Glomerular visceral epithelial cell (primary cell): Measurements from ENCODE around the gene ORAI1.
"Not testable (repeated sequence)": the region's sequence is repeated elsewhere in the genome, so short reads cannot be mapped to it uniquely, and the experiment has no call there.

ENCODE experiments used
- DNase-seq: peaks from one replicate; pipeline ENCODE4 v3.0.0-alpha.2; 2016; ENCODE audit errors: extremely low spot score

The ORAI1 gene

GRCh38 chr12:121603581-121603980, 22.7 kb upstream of the ORAI1 start:
- DNase-seq: no peak

DNA sequence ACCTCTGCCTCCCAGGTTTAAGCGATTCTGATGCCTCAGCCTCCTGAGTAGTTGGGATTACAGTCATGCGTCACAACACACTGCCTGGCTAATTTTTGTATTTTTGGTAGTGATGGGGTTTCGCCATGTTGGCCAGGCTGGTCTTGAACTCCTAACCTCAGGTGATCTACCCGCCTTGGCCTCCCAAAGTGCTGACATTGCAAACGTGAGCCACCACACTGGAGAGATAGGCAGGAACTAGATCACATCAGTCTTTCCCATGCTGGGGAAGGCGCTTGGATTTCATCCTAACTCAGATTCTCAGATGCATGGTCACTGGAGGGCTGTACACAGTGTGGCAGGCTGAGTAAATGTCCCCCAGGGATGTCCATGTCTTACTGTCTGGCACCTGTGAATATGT, 18.0 kb upstream of the ORAI1 start:
- DNase-seq: no peak

DNA sequence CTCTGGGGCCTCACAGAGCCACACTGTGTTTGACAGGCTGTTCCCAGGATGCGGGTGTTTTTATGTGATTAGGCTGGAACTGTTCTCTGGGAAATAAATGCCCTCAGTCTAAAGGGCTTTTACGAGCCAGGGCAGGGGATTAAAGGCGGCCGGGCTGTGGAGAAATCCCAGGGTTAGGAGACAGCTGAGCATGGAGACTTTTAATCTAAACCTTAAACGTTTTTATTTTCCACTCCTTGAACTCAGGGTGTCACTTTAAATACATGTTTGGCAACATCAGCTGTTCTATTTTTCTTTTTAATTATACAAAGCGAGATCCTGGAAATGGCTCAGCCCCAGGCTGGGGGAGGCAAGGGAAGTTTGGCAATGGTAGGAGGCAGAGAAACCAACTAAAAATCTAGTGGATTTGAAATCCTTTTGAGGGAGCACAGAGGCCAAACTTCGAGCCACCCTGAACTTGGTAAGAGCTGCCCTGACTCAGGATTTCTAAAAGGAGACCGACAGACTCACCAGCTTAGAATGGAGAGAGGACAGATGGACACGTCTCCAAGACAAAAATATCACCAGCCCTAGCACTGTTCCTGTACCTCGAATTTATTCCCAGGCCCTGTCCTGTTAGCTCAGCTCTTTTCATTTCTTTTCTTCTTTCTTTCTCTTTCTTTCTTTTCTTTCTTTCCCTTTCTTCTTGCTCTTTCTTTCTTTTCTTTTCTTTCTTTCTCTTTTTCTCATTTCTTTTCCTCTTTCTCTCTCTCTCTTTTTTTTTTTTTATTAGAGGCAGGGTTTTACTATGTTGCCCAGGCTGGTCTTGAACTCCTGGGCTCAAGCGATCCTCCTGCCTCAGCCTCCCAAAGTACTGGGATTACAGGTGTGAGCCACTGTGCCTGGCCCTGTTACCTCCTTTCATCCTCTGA, 15.8 kb upstream of the ORAI1 start:
- DNase-seq: no peak

DNA sequence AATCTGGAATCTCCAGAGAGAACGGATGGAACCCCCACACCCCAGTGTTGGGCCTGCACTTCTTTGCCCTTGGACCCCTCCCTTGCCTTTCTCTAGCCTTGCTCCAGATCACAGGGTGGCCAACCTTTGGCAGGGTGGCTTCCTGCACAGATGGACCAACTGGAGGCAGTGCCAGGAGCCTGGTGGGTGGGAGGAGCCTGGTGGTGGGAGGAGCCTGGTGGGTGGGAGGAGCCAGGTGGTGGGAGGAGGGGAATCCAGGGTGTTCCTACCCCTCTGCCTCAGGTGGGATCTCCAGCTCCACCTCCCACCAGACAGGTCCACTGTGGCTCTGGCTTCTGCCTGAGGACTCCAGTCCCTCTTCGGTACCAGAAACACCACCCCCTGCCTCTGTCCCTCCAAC, 15.0 kb upstream of the ORAI1 start:
- no peak for DNase-seq

DNA sequence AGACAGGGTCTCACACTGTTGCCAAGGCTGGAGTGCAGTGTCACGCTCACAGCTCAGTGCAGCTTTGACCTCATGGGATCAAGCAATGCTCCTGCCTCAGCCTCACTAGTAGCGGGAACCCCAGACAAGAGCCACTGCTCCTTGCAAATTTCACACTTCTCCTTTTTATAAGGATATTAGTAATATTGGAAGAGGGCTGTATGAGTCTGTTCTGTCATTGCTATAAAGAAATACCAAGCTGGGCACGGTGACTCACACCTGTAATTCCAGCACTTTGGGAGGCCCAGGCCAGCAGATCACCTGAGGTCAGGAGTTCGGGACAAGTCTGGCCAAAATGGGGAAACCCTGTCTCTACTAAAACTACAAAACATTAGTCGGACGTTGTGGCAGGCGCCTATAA, 12.9 kb upstream of the ORAI1 start:
- no peak for DNase-seq

GRCh38 chr12:121614872-121615467, 11.4 kb upstream of the ORAI1 start:
- DNase-seq: no peak

DNA sequence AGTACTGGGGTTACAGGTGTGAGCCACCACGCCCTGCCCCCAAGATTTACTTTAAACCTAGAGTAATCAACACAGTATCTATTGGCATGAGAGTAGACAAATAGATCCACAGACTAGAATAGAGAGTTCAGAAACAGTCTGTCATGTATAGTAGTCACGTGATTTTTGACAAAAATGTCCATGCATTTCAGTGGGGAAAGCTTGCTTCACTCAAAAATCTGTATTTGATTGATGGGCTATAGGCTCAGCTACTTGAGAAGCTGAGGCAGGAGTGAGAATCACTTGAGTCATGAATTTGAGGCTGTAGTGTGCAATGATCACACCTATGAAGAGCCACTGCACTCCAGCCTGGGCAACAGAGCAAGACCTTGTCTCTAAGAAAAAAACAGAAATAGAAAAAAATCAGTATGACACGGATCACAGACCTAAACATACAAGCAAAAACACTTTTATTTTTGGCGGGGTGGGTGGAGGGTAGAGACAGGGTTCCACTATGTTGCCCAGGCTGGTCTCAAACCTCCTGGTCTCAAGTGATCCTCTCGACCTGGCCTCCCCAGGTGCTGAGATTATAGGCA, 7.6 kb upstream of the ORAI1 start:
- no peak for DNase-seq

DNA sequence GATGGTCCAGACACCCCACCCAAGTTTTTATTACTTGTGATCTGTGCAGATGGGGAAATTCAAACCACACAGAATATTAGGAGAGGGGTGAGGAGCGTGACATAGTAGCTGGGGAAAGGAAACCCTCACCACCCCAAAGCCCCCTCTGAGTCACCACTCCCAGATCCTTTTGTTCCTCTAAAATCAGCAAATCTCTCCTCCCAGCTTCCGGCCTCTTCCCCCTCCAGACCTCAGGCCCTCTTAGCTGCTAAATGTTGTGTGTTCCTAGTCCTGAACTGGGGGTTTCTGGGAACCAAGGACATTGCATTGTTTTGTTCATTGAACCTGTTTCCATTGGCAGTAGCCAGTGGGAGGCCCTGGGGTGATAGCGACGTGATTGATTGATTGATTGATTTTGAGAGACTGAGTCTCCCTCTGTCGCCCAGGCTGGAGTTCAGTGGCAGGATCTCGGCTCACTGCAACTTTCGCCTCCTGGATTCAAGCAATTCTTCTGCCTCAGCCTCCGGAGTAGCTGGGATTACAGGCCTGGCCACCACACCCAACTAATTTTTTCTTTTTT, 5.9 kb upstream of the ORAI1 start:
- DNase-seq: no peak

DNA sequence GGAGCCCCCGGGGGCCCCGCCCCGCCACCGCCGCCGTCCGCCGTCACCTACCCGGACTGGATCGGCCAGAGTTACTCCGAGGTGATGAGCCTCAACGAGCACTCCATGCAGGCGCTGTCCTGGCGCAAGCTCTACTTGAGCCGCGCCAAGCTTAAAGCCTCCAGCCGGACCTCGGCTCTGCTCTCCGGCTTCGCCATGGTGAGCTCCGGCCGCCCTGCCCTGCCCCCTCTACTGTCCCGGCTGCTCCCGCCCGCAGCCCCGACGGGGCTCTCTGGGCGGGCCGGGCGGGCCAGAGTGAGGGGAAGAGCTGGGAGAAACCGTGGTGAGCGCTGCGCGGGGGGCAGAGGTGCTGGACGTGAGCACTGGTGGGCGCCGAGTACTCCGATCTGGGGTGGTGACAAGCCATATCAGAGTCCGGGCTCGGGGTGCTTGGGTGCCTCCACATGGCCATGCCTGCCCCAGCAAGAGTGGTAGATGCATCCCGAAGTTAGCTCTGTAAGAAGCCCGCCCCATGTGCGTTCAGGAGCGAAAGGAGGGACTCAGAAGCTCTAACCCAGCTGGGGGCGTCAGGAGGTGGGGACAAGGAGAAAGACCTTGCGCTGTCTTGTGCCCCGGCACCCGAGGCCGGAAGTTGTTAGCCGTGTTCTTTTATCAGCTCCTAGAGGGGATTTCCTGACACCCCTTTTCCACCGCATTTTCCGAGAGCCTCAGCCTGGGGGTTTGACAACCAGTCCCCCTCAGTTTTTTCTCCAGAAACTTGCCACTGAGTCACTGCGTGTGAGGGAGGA, 717 bp downstream of the ORAI1 start:
- DNase-seq: peak; percentile 78

DNA sequence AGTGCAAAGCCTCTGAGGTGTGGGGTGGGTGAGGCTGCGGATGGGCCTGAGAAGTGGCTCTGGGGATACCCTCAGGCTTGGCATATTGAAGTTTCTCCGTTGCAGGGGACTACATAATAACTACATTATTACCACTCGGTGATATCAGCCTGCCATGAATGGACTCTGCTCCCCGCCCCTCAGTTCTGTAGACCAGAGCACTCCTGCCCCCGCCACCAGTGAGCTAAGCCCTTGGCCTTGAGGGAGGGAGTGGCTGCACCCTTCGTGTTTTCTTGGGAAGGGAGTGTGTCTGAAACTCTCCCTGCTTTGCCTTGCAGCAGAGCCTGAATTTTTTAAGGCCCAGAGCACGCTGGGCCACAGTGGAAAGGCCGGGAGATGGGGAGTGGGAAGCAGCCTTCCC, 1.7 kb downstream of the ORAI1 start:
- peak; percentile 20 for DNase-seq

DNA sequence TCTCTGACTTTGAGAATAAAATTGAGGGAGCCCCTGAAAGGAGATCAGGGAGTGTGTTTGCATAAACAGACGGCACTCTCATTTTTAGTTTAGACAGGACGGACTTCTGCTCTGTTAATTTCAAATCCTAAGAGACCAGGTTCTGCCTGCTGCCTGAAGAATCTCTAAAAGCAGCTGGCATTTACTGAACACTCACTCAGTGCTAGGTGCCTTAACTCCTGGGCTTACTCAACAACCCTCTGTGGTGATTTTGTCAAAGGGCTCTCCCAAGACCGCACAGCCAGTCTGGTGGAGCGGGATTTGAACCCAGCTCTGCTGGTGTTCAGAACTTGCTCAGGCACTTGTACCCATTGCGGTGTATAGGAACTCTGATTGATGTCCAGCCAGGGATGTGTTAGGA, 2.2 kb downstream of the ORAI1 start:
- no peak for DNase-seq

DNA sequence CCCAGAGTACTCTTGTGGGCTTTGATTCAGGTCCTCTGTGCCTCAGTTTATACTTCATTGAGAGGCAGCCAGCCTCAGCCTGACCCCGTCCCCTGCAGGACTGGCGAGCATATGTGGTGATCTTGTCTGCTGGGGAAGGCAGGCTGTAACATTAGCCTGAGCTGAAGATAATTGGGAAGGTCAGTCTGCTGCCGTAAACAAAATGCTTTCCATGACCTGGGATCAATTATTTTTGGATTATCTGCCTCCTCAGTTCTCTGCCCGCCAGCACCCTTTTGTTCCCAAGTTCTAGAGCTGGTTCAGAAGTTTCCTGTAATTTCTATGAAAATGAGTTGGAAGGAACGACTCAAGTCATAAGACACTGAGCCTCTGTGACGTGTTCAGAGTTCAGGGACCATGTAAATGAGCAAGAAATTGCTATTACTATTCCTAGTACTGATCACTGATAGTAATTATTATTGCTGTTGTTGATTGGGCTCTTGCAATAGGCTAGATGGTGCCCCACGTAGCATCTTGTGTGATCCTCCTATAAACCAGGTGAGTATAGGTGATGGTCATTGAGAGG, 4.5 kb downstream of the ORAI1 start:
- DNase-seq: no peak

- no peak for DNase-seq
Observed at GRCh38 chr12:121632069-121632970, 6.0 kb downstream of the ORAI1 start.

DNA sequence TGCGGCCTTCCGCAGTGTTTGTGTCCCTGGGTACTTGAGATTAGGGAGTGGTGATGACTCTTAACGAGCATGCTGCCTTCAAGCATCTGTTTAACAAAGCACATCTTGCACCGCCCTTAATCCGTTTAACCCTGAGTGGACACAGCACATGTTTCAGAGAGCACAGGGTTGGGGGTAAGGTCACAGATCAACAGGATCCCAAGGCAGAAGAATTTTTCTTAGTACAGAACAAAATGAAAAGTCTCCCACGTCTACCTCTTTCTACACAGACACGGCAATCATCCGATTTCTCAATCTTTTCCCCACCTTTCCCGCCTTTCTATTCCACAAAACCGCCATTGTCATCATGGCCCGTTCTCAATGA, 7.5 kb downstream of the ORAI1 start:
- DNase-seq: not testable (repeated sequence)

DNA sequence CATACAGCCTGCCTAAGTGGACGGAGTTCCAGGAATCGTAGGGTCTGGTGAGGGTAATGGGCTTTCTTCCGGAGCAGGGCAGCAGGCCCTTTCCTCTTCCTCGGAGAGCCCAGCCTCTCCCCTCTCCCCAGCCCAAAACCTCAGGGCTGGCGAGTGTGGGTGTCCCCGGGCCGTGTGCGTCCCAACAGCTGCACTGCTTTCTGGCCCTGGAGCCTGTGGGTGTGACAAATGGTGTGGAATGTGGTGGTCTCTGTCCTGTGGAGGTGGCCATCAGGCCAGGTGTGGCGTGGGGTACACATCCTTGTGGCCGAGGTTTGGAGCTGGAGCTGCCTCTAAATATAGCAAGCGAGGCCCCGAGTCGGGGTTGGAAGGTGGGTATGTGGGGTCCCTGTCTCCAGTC, 8.5 kb downstream of the ORAI1 start:
- DNase-seq: no peak

DNA sequence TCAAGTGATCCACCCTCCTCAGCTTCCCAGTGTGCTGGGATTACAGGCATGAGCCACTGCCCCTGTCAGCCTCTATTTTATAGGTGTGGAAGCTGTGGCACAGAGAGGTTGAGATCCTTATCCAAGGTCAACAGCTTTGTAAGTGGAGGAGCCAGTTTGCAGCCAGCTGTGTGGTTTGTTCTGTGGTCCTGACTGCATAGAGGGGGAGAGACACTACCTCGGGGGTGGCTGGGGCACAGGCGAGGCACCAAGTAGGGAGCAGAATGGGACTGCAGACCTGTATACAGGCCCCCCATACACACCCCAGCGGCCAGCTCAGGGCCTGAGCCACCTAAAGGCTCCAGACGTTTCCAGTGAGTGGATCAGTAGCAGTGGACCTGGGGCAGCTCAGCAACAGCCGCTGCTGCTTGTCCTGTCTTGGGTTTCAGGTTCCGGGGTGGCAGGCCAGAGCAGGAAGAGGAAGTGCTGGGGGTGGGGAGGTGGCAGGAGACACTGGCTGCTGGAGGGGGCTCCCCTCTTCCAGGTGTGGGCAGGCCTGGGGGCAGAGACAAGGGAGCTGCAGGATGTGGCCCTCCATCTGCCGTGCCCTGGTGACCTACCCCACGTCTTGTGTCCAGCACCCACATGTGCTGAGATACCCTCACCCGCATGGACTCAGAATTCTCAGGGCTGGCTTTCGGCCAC, 11.0 kb downstream of the ORAI1 start:
- DNase-seq: no peak

GRCh38 chr12:121638298-121639202, 12.2 kb downstream of the ORAI1 start:
- no peak for DNase-seq

DNA sequence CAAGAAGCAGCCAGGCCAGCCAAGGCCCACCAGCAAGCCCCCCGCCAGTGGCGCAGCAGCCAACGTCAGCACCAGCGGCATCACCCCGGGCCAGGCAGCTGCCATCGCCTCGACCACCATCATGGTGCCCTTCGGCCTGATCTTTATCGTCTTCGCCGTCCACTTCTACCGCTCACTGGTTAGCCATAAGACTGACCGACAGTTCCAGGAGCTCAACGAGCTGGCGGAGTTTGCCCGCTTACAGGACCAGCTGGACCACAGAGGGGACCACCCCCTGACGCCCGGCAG, 15.0 kb downstream of the ORAI1 start:
- DNase-seq: no peak

- DNase-seq: no peak
Observed at GRCh38 chr12:121648458-121649028, 22.2 kb downstream of the ORAI1 start.
